Ishikawa (cell line): ENCODE data around the gene USH1C.

Experiments
- CEBPB ChIP-seq: IDR thresholded peaks from 2 replicates; pipeline ENCODE4 v1.6.1; 2012
- CREB1 ChIP-seq: IDR thresholded peaks from 2 replicates; pipeline ENCODE4 v1.6.1; 2012; ENCODE audit warnings: low read depth
- EGR1 ChIP-seq: IDR thresholded peaks from 2 replicates; pipeline ENCODE4 v1.6.1; 2012
- EP300 ChIP-seq: IDR thresholded peaks from 2 replicates; pipeline ENCODE4 v1.6.1; 2012; ENCODE audit warnings: borderline replicate concordance
- FOXM1 ChIP-seq: IDR thresholded peaks from 2 replicates; pipeline ENCODE4 v1.6.1; 2012; ENCODE audit warnings: low read depth, borderline replicate concordance
- NFIC ChIP-seq: IDR thresholded peaks from 2 replicates; pipeline ENCODE4 v1.6.1; 2012
- RAD21 ChIP-seq: IDR thresholded peaks from 2 replicates; pipeline ENCODE4 v1.6.1; 2012; ENCODE audit warnings: low read depth
- TAF1 ChIP-seq: IDR thresholded peaks from 2 replicates; pipeline ENCODE4 v1.6.1; 2012; ENCODE audit warnings: low read depth, mild to moderate bottlenecking
- YY1 ChIP-seq: IDR thresholded peaks from 2 replicates; pipeline ENCODE4 v1.6.1; 2012; ENCODE audit warnings: low read depth
- ZBTB7A ChIP-seq: IDR thresholded peaks from 2 replicates; pipeline ENCODE4 v1.6.1; 2012; ENCODE audit warnings: low read depth
- TF ChIP-seq, protein P1 (sequence below): IDR thresholded peaks from 2 replicates; pipeline ENCODE4 v1.6.1; 2012; ENCODE audit warnings: low read depth, mild to moderate bottlenecking

GRCh38 chr11:17531071-17531600 lies 13.1 kb downstream of the USH1C start:
- TF ChIP-seq CEBPB (no peak), FOXM1 (no peak), EGR1 (no peak), YY1 (no peak), EP300 (no peak), CREB1 (no peak), TAF1 (no peak), RAD21 (no peak), ZBTB7A (no peak), NFIC (no peak)
- TF ChIP-seq, protein P1, sequence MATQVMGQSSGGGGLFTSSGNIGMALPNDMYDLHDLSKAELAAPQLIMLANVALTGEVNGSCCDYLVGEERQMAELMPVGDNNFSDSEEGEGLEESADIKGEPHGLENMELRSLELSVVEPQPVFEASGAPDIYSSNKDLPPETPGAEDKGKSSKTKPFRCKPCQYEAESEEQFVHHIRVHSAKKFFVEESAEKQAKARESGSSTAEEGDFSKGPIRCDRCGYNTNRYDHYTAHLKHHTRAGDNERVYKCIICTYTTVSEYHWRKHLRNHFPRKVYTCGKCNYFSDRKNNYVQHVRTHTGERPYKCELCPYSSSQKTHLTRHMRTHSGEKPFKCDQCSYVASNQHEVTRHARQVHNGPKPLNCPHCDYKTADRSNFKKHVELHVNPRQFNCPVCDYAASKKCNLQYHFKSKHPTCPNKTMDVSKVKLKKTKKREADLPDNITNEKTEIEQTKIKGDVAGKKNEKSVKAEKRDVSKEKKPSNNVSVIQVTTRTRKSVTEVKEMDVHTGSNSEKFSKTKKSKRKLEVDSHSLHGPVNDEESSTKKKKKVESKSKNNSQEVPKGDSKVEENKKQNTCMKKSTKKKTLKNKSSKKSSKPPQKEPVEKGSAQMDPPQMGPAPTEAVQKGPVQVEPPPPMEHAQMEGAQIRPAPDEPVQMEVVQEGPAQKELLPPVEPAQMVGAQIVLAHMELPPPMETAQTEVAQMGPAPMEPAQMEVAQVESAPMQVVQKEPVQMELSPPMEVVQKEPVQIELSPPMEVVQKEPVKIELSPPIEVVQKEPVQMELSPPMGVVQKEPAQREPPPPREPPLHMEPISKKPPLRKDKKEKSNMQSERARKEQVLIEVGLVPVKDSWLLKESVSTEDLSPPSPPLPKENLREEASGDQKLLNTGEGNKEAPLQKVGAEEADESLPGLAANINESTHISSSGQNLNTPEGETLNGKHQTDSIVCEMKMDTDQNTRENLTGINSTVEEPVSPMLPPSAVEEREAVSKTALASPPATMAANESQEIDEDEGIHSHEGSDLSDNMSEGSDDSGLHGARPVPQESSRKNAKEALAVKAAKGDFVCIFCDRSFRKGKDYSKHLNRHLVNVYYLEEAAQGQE: no peak
